ENCODE data around the gene ST13. TPM values are rescaled to one million over a fixed set of nuclear protein-coding genes. Genes with fewer than 3 reads are reported as not detected.

Gene ST13
- total RNA-seq, 1 experiment from 2014 or later, result 136 TPM

DNA sequence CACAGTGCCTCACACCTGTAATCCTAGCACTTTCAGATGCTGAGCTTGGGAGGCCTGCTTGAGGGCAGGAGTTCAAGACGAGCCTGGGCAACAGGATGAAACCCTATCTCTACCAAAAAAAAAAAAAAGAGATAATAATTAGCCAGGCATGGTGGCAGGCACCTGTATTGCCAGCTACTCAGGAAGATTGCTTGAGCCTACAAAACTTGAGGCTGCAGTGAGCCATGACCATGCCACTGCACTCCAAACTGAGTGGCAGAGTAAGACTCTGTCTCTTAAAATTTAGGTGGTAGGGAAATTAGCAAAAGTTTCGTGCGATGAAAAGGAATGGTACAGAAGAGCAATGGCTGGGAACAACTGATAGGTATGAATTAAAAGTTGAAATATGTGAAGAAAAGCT lies 18.0 kb downstream of the ST13 start:
- Histone ChIP-seq H3K27me3 (ENCODE audit: low read length) (no peaks in the 10 kb centered on the region), H2AFZ (ENCODE audit: low read length) (no peak overlapping the region), H3K4me3 (ENCODE audit: low read length) (no peak overlapping the region), H3K79me2 (ENCODE audit: low read length) (peaks cover 36% of the 10 kb centered on the region), H3K9ac (ENCODE audit: low read length) (no peak overlapping the region), H3K9me3 (ENCODE audit: low read length) (no peaks in the 10 kb centered on the region), H4K20me1 (ENCODE audit: low read length) (peaks cover 6% of the 10 kb centered on the region; the same call in 1 of the 2 replicates), H3K4me2 (ENCODE audit: low read length) (no peak overlapping the region), H3K36me3 (ENCODE audit: low read depth, low read length) (peaks cover 39% of the 10 kb centered on the region), H3K9me2 (replicated peaks; ENCODE audit: low read length) (no peaks in the 10 kb centered on the region), H3K27ac (ENCODE audit: low read length) (no peak overlapping the region), H3F3A (ENCODE audit: low read length, unreplicated experiment) (no peaks in the 10 kb centered on the region), H3K4me1 (ENCODE audit: insufficient read depth, low read length) (peaks cover 26% of the 10 kb centered on the region)
- ChIA-PET POLR2A (ENCODE audit: unreplicated experiment) (no interaction called here), CTCF (interaction anchor here (1.1 kb wide), 1 partner anchor 61 kb away, joined by 7 read pairs; no protein-coding TSS in a partner anchor)
- no TSS peak for BruUV-seq (replicated peaks)
- no peak for DNase-seq
- intact Hi-C loops (cut with micrococcal nuclease), result no loop called here
- no peak for ATAC-seq
- TF ChIP-seq, protein P1, sequence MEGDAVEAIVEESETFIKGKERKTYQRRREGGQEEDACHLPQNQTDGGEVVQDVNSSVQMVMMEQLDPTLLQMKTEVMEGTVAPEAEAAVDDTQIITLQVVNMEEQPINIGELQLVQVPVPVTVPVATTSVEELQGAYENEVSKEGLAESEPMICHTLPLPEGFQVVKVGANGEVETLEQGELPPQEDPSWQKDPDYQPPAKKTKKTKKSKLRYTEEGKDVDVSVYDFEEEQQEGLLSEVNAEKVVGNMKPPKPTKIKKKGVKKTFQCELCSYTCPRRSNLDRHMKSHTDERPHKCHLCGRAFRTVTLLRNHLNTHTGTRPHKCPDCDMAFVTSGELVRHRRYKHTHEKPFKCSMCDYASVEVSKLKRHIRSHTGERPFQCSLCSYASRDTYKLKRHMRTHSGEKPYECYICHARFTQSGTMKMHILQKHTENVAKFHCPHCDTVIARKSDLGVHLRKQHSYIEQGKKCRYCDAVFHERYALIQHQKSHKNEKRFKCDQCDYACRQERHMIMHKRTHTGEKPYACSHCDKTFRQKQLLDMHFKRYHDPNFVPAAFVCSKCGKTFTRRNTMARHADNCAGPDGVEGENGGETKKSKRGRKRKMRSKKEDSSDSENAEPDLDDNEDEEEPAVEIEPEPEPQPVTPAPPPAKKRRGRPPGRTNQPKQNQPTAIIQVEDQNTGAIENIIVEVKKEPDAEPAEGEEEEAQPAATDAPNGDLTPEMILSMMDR (conservative IDR thresholded peaks at IDR 0.05; ENCODE audit: low read depth, low read length), result no peak
- TF ChIP-seq EZH2phosphoT487 (IDR thresholded peaks at IDR 0.05; ENCODE audit: borderline replicate concordance, low read length) (no peak), EZH2 (IDR thresholded peaks at IDR 0.05; ENCODE audit: low read length, unreplicated experiment) (no peak)

DNA sequence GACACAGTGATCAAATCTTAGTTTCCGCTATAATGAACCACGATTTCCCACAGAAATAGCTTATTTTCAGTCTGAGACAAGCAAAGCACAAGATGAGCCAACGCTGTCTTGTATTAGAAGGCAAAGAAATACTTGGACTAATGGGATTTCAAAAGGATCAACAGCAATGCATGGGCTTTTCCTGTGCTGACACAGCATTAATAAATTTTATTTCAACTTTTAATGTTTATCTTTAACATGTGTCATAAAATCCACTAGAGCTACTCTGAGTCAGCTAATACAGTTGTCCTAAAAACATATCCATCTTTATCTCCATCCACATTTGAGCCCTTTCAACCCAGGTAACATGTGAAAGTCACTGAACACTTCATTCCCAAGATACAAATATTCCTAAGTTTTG lies 21.8 kb downstream of the ST13 start:
- Histone ChIP-seq H3K4me2 (ENCODE audit: low read length) (0 out of 2 replicates have a peak overlapping the region, but pooled peaks have one; percentile 20), H3K4me3 (ENCODE audit: low read length) (no peak overlapping the region), H3K79me2 (ENCODE audit: low read length) (peaks cover 18% of the 10 kb centered on the region; the same call in 1 of the 2 replicates), H3K36me3 (ENCODE audit: low read depth, low read length) (peaks cover 52% of the 10 kb centered on the region), H2AFZ (ENCODE audit: low read length) (no peak overlapping the region), H3K27ac (ENCODE audit: low read length) (peak overlapping the region; percentile 39), H3K4me1 (ENCODE audit: insufficient read depth, low read length) (peaks cover 13% of the 10 kb centered on the region), H4K20me1 (ENCODE audit: low read length) (no peaks in the 10 kb centered on the region), H3K9ac (ENCODE audit: low read length) (no peak overlapping the region), H3K27me3 (ENCODE audit: low read length) (no peaks in the 10 kb centered on the region), H3K9me2 (replicated peaks; ENCODE audit: low read length) (no peaks in the 10 kb centered on the region), H3F3A (ENCODE audit: low read length, unreplicated experiment) (no peaks in the 10 kb centered on the region), H3K9me3 (ENCODE audit: low read length) (no peaks in the 10 kb centered on the region)
- ChIA-PET POLR2A (ENCODE audit: unreplicated experiment) (interaction anchor here (0.6 kb wide), 2 partner anchors 23 to 116 kb away, joined by 3 to 9 read pairs; partner anchors contain the start of gene RBX1), CTCF (interaction anchor here (1.0 kb wide), 1 partner anchor 152 kb away, joined by 3 read pairs; no protein-coding TSS in a partner anchor)
- DNase-seq, result peak; percentile 43
- TF ChIP-seq EZH2 (IDR thresholded peaks at IDR 0.05; ENCODE audit: low read length, unreplicated experiment) (no peak), EZH2phosphoT487 (IDR thresholded peaks at IDR 0.05; ENCODE audit: borderline replicate concordance, low read length) (no peak)
- TF ChIP-seq, protein P1 (conservative IDR thresholded peaks at IDR 0.05; ENCODE audit: low read depth, low read length), result no peak
- ATAC-seq, result peak; percentile 83
- BruUV-seq (replicated peaks), result no TSS peak
- intact Hi-C loops (cut with micrococcal nuclease), result no loop called here

DNA sequence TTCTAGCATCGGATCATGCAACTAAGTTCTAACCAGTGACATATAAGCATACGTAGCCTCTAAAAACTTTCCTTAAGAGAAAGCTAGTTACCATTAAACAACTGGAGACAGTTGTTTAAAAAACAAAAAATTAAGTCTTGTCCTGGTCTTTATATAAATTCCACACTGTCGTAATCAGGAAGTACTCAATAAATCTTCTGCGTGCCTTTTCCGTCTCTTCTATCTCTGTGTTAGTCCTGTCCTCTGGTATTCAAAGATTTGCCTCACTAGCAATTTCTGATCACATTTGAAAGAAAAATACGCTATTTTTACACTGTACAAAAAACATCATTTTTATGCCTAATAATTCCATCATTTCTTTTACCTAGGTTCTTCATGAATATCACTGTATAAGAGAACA lies 27.3 kb downstream of the ST13 start:
- Histone ChIP-seq H3K9me2 (replicated peaks; ENCODE audit: low read length) (no peaks in the 10 kb centered on the region), H3K79me2 (ENCODE audit: low read length) (no peaks in the 10 kb centered on the region), H3K27me3 (ENCODE audit: low read length) (no peaks in the 10 kb centered on the region), H3K4me1 (ENCODE audit: insufficient read depth, low read length) (no peaks in the 10 kb centered on the region), H3K9ac (ENCODE audit: low read length) (no peak overlapping the region), H3K9me3 (ENCODE audit: low read length) (no peaks in the 10 kb centered on the region), H3F3A (ENCODE audit: low read length, unreplicated experiment) (no peaks in the 10 kb centered on the region), H4K20me1 (ENCODE audit: low read length) (no peaks in the 10 kb centered on the region), H3K4me3 (ENCODE audit: low read length) (no peak overlapping the region), H3K36me3 (ENCODE audit: low read depth, low read length) (peaks cover 45% of the 10 kb centered on the region), H2AFZ (ENCODE audit: low read length) (no peak overlapping the region), H3K27ac (ENCODE audit: low read length) (no peak overlapping the region), H3K4me2 (ENCODE audit: low read length) (no peak overlapping the region)
- POLR2A ChIA-PET (ENCODE audit: unreplicated experiment), result no interaction called here
- DNase-seq, result no peak
- CTCF ChIA-PET, result no interaction called here
- no peak for TF ChIP-seq EZH2 (IDR thresholded peaks at IDR 0.05; ENCODE audit: low read length, unreplicated experiment)
- intact Hi-C loops (cut with micrococcal nuclease), result no loop called here
- no peak for ATAC-seq
- BruUV-seq (replicated peaks), result no TSS peak

Measured in PC-3 (cell line).